GM12891 (cell line): ENCODE data around the gene TGOLN2.

Source experiments
- POLR2A ChIP-seq: IDR thresholded peaks from 2 replicates; pipeline ENCODE4 v1.6.1; 2011; ENCODE audit warnings: low read depth, low read length, control low read depth
- POLR2AphosphoS5 ChIP-seq: IDR thresholded peaks from 2 replicates; pipeline ENCODE4 v1.6.1; 2011; ENCODE audit warnings: low read depth, low read length, control low read depth

DNA sequence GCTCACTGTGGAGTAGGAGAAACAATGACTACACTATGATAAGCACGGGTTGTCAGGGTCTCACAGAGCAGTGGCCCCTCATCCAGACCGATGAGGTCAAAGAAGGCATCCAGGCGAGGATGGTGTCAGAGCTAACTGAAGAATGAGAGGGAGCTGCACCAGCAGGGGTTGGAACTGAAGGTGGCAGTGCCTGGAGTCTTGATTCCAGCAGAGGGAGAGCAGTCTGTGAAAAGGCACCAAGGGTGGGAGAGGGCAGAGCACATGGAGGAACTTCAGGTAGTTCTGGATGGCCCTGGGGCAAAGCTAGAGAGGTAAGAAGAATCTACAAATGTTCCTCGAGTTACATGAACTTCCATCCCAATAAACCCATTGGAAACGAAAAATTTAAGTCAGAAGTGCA is 39.4 kb upstream of the TGOLN2 start:
- TF ChIP-seq POLR2A, result no peak
- TF ChIP-seq POLR2AphosphoS5, result no peak
